Dedifferentiated amniotic fluid mesenchymal stem cell (primary cell): Measurements from ENCODE around the gene CSPG4.
"Not testable (repeated sequence)": the region's sequence is repeated elsewhere in the genome, so short reads cannot be mapped to it uniquely, and the experiment has no call there.

Source experiments
- DNase-seq: peaks from one replicate; pipeline ENCODE4 v3.0.0-alpha.2; 2016; ENCODE audit errors: extremely low spot score

Gene CSPG4

DNA sequence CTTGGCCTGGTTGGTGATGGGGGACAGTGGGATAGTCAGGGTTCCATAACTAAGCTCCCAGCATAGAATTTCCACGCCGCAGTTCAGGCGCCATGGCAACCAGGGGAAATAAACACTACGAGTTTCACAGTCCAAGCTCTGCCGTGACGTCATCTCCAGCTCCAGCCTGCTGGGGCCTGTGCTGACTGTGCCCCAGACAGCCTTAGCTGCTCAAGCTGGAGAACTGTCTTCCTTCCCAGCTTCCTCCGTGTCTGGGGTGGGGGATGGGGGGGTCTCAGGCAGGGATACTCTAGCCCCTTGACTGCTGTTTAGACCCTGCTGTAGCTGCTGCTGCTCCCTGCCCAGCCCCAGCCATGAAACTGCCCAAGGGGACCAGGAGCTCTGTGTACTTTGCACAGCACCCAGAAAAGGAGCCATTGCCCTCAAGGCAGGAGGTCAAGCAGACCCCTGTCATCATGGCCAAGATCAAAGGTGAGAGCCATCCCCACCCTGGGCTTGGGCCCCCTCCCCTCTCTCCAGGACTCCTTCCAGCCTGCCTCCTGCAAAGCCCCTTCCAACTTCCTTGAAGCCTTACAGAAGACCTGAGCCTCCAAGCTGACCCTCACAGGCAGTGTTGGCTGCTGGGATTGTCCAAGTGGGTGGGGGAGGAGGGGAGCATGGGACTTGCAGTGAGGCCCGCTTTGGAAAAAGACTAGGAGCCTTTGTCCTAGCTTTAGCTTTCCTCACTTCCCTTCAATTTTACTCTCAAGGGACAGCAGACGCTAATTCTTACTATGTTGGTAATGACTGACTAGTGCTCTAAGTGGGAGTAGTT is 11.4 kb upstream of the CSPG4 start:
- DNase-seq = peak; percentile 96

DNA sequence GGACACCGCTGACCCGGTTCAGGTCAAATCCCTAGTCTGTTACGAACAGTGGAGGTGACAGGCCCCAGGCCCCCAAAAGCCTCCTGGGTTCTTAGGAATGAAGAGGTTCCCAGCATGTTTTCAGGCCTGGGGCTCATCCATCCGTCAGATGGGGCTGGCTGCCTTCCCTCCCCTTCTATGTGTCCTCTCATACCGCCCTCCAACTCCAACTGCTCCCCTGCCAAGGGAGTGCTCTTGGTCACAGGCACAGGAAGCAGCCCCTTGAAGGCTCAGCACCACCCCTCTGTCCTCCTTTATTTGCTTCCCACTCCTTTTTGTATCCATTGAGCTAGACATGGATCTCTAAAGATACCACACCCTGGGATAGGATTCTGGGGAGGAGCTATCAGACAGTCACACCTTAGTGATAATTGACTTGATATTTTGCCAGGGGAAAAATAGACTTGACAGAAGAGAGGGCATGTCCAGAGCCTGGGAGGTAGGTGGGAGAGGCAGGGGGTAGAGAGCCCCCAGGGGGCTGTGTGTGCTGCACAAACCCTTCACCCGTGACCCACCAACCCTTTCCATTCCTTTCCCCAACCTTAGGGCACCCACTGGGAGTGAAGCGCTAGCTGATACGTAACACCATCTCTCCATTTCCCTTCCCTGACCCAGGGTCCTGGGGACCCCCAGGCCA is 10.7 kb upstream of the CSPG4 start:
- no peak for DNase-seq

DNA sequence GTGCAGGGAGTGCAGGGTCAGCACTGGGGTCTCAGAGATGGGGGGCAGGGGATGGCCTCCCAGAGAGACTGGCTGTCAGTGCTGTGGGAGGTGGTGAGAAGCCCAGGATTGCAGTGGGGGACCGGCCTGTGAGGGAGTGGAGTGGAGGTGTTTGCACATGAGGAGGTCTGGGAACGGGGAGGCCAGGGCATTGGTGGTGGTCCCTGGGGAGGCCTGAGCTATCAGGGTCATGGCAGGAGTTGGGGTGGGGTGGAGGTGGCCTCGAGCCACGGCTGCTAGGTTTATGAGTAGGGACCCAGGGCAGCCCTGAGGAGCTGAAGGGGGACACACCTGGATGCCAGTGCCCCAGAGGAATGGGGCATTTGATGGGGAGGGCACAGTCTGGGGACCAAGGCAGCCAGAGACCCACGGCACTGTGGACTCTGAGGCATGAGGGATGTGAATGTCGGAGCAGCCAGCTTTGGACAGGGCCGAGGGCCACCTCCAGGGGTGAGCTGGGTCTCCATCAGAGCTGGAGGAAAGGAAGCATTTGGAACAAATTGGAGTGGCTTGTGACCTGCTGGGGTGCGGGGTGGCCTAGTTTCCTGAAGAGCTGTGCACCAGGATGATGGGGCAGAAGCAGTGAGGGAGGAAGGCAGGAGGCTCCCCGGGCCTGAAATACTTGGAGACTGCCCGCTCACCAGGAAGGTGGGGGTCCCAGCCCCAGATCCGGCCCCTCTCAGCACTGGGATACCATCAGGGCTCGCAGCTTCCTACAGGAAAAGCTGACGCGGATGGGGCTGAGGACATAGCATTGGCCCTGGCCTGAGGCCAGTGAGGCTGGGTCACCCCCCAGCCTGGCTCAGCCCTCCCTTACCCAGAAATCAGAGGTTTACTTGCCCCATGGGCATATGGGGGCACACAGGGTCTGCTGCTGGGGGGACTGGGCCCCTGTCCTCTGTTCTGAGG is 9.5 kb upstream of the CSPG4 start:
- no peak for DNase-seq

DNA sequence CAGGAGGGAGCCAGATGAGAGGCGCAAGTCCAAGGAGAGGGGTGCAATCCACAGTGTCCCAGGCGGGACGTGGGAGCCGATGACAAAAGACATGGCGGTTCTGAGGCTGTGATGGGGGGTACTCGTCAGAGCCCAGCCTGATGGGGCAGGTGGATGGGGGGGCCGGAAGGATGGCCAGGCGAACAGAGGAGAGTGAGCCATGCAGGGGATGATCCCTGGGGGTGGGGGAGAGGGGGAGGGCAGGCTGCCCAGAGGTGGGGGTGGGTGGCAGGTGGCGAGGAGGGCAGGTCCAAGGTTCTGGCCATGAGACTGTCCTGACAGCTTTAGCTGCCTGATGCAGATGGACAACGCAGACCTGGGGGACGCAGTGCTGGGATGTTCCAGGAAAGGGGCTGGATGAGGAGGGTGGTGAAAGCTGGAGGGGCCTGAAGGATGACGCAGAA is 8.9 kb upstream of the CSPG4 start:
- DNase-seq = no peak

DNA sequence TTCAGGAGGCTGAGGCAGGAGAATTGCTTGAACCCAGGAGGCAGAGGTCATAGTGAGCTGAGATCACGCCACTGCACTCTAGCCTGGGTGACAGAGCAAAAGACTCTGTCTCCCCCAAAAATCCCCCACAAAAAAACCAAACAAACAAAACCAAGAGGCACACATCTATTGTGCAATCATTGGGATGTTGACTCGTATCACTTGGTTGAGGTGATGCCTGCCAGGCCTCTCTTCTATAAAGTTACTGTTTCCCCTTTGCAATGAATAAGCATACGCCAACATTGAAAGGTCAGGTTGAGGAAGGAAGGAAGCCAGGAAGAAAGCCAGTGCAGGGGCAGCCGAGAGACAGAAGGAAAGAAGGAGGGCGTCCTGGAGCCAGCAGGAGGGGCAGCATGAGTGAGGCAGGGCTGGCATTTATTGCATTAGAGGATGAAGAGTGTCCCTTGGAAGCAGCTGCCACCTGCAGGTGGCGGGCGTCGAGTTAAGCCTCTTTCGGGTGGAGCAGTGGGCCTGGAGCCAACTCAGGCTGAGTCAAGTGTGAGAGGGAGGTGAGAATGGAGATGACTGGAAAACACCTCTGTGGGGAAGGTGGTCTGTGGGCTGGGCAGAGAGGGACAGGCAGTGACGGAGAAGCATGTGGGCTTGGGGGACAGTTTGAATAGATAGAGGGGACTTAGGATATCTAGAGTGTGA is 8.3 kb upstream of the CSPG4 start:
- no peak for DNase-seq

DNA sequence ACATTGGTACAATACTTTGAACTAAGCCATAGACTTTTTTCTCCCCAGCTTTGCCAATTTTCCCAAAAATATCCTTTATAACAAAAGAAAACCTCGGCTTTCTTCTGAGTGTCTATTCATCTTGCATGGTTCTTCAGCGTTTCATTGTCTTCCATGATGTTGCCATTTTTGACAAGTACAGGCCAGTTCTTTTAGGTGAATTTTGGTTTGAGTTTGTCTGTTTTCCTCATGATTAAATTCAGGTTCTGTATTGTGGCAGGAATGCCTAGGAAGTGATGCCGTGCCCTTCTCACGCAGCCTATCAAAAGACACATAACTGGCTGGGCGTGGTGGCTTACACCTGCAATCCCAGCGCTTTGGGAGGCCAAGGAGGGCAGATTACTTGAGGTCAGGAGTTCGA is 7.6 kb upstream of the CSPG4 start:
- DNase-seq = no peak

DNA sequence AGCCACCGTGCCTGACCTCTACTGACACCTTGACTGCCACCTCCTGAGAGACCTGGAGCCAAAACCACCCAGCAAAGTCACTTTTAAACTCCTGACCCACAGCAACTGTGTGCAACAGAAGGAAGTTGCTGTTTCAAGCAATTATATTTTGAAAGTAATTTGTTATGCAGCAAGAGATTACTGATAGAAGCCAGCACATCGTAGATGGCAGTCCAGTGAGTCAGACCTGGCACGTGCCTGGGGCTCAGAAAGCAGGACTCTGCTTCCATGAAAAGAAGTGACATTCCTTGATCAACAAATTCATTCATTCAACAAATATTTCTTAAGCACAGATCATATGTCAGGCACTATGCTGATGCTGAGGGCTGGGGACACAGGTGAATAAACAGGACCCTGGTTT is 5.7 kb upstream of the CSPG4 start:
- DNase-seq = peak; percentile 60

DNA sequence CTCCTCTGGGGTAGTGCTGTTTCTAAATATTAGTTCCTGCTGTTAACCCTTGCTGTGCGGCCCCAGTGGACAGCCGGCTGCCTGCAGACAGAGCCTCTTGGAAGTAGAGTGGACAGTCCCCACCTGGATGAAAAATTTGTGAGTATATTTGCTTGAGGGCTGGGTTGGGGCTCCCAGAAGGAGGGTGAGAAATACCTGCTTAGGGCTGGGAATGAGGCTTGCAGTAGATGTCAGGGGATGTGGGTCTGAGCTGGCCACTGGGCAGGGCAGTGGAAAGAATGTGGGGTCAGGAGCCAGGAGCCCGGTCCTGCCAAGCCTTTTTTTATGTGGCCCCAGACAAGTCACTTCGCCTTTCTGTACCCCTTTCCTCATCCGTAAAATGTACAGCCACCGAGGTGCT is 4.4 kb upstream of the CSPG4 start:
- not testable (repeated sequence) for DNase-seq

DNA sequence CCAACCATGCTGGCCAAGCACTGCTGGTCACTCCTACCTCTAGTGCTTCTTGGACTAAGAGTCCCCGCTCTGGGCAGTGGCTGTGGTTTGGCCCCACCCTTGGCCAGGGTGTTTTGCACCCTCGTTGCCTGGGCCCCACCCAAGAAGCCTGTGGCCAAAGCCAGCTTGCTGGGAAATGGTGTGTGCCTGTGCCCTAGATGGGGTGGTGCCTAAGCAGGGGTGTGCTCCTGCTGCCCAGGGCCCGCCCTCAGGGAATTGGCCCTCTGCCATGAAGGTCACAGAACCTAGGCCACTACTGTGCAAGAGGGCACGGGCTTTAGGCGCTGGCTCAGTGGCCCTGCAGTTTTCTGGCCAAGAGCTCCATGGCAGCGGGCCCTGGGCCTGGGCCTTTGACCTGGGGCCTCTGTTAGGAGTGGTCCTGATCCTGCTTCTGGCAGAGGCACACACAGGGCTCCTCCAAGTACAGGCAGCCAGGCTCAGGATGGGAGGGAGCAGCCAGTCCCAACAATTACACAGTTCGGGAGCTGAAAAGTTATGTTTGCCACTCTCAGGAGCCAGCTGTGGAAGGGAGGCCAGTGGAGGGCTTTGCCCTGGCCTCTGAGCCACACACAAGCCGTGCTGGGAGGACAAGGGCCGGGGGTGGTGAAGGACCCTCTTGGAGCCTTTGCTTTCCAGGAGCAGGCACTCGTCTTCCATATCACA is 3.8 kb upstream of the CSPG4 start:
- not testable (repeated sequence) for DNase-seq

DNA sequence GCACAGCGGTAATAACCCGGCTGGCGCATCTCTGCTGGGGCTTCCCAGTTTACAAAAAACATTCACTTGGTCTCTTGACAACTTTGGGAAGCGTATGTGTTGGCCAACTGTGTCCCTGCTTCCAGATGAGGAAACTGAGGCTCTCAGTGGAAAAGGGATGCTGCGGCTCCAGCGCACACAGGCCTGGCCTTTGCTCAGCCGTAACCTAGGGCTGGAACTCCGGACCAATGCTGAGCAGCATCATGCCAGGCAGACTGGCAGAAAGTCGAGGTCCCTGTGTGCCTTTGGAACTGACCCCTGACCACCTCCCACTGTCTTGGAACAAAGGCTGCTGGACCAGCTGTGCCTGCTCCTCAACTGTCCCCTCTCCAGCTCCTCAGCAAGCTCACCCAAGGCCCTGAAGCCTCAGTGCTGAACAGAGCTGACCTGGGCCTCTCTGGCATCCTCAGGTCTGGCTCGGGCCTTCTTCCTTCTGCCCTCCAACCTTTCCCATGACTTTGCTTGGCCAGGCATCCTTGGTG is 2.7 kb upstream of the CSPG4 start:
- DNase-seq = not testable (repeated sequence)

DNA sequence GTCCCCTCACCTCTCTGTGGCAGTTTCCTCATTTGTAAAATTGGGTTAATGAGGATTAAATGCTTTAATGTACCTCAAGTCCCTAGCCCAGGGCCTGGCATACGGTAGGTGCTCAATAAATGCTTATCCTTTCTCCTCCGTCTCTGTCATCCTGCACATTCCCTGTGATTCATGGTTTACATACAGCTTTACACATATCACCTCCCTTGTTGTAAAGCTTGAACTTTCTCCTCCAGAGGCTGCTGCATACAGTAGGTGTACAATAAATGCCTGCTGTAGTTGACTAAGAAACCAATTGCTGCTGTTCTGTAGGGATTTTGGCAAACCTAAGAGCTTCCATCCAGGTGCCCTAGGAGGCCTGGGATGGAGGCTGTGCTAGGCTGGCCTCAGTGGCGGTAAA is 1.5 kb upstream of the CSPG4 start:
- DNase-seq = no peak

DNA sequence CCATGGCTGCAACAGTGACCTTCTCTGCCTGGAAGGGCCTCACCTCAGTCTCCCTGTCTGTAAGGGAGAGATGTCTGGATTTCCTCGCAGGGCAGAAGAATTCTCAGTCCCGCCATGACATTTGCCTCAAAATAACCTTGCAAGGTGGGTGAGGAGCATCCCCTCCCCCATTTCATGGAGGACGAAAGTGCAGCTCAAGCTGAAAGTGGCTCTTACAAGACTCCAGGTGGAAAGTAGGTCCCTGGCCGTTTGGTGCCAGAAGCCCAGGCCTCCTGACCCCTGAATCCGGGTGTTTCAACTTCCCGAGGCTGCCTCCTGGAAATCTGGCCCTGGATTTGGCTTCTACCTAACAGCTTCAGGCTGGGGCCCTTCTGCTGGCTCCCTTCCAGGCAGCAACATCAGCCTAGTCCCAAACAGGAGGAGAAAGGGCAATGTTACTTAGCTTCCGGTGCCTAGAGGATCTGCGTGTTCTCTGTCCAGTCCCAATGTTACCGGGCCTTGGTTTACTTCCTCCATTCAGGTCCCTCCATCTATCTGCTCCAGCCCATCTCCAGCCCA is 769 bp upstream of the CSPG4 start:
- DNase-seq = no peak

DNA sequence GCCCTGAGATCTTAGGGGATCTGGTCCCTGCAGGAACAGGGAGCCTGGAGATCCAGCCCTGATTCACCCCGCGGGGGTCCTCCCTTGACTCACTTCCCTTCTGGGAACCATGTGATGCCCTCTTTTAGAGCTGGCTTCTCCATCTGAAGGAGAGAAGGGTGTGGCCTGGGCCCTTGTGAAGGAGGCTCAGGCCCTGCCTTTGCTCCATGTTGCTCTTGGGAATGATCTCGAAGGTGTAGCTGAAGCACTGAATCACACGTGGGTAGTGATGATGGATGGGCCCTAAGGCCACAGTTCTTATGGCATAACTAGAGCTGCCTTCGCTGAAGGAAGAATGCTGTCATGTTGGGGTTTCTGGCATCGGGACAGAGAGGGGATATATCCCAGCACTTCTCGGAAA is 1.2 kb downstream of the CSPG4 start:
- not testable (repeated sequence) for DNase-seq

DNA sequence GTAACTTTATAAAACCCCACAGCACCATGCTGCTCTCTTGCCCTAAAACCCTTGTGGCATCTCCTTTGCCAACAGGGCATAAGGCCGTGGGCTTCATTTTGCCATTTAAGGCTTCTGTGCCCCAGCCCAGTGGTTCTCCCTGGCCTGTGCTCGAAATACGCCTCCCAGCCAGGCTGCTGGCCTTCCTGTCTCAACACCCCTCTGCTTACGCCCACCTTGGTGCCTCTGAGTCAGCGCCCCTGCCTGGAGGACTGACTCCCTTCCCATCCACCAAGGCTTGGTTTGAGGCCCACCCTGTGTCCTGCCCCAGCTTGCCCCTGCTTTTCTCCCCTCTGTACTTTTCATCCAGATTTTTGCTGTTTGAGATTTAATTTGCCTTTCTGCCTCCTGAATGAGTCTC is 1.8 kb downstream of the CSPG4 start:
- not testable (repeated sequence) for DNase-seq

DNA sequence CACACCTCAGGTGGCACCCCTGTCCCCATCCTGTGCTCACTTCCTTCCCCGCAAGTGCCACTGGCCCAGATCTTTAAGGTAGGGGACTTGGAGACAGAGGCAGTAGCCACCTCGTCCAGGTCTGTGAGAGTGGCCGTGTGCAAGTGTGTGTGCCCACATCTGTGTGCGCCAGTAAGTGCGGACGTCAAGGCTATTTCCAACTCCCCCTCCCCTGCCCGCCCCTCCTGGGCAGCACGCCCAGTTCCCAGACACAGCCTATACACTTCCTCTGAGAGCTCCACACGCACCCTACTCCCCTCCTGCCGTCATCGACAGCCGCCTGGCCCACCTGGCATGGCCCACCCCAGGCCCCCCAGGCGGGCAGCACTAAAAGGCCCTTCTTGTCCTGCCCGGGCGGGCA is 3.2 kb downstream of the CSPG4 start:
- DNase-seq = not testable (repeated sequence)

DNA sequence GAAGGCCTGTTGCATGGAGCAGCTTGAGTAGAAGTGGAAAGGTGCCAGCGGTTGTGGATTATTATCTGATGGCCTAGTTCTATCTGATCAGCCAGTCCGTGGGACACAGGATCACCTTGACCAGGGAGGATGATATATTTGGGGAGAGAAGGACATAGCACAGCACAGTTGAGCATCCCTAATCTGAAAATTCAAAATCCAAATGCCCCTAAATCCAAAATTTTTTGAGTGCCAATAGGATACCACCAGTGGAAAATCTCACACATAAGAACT is 6.0 kb downstream of the CSPG4 start:
- no peak for DNase-seq

DNA sequence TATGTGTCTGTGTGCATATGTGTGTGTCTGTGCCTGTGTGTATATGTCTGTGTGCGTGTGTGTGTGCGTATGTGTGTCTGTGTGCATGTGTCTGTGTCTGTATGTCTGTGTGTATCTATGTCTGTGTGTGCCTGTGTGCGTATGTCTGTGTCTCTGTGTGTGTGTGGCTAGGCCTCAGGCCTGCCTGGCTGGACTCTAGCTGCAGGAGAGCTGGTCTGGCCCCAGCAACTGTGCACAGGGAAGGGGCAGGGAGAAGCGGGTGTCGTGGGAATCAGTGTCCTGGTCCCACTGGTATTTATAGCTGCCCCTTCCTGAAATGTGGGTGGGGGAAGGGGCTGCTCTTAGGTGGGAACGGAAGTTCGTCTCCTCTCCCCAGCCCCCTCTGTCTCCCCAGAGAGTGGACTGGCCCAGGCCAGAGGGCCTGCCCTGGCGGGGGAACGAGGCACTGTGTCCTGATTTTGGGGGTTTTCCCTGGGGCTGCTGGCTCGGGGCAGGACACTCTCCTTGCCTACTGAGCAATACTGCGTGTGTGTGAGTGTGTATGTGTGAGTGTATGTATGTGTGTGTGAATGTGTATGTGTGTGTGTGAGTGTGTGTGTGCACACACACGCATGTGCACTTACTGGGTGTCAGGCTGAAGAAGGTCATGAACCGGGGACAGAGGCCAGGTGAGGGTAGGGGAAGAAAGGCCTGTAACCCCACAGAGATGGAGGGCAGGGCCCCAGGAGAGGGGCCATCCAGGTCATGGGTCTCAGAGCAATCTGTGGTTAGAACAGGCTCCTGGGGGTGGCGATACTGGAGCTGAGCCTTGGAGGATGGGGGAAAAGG is 6.6 kb downstream of the CSPG4 start:
- no peak for DNase-seq

DNA sequence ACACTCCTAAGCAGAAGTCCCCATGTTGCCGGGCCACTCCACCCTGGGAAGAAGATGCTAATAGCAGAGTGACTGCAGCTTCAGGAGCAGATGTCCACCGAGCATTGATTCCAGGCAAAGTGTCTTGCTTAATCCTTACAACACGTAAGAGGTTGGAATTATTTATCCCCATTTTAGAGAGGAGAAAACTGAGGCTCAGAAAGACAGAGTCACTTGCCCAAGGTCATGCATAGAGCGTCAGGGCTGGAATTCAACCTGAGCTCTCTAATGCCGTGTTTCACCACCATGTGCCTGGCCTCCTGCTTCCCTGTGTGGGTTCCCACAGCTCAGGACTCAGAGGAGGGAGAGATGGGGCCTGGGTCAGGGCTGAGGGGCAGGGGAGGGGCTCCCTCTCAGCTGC is 7.3 kb downstream of the CSPG4 start:
- not testable (repeated sequence) for DNase-seq

DNA sequence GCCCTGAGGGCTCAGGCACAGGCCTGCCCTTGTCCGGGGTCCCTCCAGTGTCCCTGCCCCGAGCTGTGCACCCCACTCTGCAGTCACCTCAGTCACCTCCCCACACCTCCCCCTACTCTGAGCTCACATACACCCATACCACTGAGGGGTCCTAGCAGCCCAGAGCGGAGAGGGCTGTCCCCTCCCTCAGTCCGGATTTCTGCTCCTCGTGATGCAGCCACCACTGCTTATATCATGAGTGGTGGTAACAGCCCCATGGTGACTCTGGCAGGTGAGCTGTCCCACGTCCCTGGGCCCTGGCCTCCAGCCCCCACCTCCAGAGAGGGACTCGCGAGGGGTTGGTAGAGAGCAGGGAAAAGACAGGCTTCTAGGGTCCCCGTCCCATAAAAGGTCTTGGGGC is 8.0 kb downstream of the CSPG4 start:
- no peak for DNase-seq

DNA sequence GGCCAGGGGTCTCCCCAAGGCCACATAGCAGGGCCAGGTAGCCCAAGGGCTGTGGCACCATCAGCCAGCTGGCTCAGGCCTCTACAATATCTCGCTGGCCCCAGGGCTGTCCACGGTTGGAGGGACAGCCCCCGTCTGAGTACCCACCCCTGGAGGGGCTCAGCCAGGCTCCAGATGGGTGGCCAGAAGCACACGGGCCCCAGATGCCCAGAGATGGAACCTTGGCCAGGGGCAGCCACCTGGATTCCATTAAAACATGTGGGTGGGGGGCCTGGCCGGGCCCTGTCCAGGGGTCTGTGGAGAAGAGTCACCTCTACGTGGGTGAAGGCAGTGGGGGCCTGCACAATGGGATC is 8.4 kb downstream of the CSPG4 start:
- no peak for DNase-seq
